Fibroblast of the aortic adventitia (primary cell): ENCODE data around the gene MICAL3. TPM values are rescaled to one million over a fixed set of nuclear protein-coding genes. Genes with fewer than 3 reads are reported as not detected.
"Not testable (repeated sequence)": the region's sequence is repeated elsewhere in the genome, so short reads cannot be mapped to it uniquely, and the experiment has no call there.

Experiments used
- DNase-seq: peaks from one replicate; pipeline ENCODE4 v3.0.0-alpha.2; 2010; ENCODE audit warnings: low read depth
- H3K4me3 ChIP-seq: 2 replicates; pipeline ENCODE4 v1.5.1; 2011; ENCODE audit warnings: low read depth, mild to moderate bottlenecking, control low read depth, low read length, moderate library complexity
- total RNA-seq: library from RNA; depleted of rRNA; stranded (reverse); fragments of >200 nt; gene quantifications from 2 replicates; pipeline ENCODE4 v1.2.3, GENCODE V29; 2012; ENCODE audit warnings: low replicate concordance
- TF ChIP-seq, protein P1 (sequence below): IDR thresholded peaks from 2 replicates; pipeline ENCODE4 v1.5.1; 2011; ENCODE audit warnings: mild to moderate bottlenecking, low read length, control low read depth, inconsistent platforms; ENCODE audit not compliant: insufficient read depth

MICAL3 gene
- total RNA-seq, 1 donor, result 18.8 TPM

DNA sequence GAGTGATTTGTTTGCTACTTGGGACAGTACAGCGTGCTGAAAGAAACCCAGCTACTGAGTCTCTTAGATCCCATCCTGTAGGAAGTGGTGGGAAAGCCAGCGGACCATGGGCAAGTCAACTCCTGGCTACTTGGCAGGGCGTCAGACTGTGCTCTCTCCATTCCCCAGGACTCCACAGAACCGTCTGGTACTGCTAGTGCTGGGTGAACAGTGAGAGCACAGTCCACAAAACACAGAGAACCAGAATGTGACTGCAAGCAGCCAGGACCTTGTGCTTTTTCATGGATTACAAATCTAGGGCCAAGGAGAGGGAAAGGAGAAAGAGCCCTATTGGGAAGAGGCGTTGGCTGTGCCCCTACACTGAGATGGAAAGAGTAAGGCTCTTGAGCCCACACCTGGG, 260.3 kb downstream of the MICAL3 start:
- no peak for DNase-seq
- TF ChIP-seq, protein P1, sequence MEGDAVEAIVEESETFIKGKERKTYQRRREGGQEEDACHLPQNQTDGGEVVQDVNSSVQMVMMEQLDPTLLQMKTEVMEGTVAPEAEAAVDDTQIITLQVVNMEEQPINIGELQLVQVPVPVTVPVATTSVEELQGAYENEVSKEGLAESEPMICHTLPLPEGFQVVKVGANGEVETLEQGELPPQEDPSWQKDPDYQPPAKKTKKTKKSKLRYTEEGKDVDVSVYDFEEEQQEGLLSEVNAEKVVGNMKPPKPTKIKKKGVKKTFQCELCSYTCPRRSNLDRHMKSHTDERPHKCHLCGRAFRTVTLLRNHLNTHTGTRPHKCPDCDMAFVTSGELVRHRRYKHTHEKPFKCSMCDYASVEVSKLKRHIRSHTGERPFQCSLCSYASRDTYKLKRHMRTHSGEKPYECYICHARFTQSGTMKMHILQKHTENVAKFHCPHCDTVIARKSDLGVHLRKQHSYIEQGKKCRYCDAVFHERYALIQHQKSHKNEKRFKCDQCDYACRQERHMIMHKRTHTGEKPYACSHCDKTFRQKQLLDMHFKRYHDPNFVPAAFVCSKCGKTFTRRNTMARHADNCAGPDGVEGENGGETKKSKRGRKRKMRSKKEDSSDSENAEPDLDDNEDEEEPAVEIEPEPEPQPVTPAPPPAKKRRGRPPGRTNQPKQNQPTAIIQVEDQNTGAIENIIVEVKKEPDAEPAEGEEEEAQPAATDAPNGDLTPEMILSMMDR, result no peak
- H3K4me3 ChIP-seq, result no peak overlapping the region

DNA sequence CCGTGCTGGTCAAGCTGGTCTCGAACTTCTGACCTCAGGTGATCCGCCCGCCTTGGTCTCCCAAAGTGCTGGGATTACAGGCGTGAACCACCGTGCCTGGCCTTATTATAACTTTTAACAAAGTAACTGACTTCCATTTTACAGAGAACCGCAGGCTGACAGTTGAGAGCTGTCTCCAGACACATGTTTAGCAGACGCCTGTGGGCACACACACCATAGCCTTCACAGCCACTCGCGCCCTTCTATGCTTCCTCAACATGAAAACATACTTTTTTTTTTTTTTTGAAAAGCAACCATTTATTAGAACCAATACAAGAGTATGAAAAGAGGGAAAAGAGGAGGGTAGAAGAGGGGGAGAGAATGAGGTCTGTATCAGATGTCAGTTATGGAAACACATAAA, 260.9 kb downstream of the MICAL3 start:
- not testable (repeated sequence) for DNase-seq

DNA sequence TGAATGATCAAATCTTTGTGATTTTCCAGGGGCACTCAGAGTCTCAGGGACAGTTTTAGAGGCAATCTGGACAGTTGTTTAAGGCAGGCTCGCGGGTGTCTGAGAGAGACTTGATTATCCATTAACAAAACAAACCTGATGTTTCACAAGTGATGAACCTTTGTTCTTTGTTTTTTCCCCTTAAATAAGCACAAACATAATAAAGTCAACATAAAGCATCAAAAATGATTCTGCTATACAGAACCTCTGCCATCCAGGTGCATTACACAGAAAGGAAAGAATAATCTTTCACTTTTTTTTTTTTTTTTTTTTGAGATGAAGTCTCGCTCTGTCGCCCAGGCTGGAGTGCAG, 263.2 kb downstream of the MICAL3 start:
- no peak for DNase-seq

More for the DNA sequence above, 260.9 kb downstream of the MICAL3 start:
- not testable (repeated sequence) for H3K4me3 ChIP-seq

DNA sequence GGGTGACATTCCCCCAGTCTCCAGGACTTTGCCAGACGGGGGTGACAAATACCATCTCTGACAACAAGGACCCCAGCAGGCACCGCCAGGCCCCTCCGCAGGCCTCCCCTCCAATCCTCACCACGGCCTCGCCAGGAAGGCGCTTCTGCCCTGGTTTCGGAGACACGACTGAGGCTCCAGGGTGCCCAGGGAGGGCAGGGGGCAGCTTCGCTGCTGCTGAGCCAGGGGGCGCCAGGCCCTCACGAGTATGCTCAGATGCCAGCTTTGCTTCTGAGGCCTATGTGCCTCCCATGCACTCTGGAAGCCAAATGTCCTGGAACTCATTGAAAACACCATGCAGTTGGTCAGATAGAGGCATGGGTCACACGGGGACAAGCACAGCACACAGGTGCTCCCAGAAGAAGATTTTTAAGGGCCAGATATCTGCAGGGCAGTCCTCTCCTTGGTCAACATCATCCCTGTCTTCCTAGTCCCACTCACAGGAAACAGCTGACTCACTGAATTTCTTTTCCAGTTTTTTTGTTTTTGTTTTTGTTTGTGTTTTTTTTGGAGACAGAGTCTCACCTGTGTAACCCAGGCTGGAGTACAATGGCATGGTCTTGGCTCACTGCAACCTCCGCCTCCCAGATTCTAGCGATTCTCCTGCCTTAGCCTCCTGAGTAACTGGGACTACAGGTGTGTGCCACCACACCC, 270.0 kb downstream of the MICAL3 start:
- TF ChIP-seq, protein P1, result no peak
- no peak overlapping the region for H3K4me3 ChIP-seq
- no peak for DNase-seq

More for the DNA sequence above, 263.2 kb downstream of the MICAL3 start:
- TF ChIP-seq, protein P1, result no peak
- H3K4me3 ChIP-seq, result no peak overlapping the region

DNA sequence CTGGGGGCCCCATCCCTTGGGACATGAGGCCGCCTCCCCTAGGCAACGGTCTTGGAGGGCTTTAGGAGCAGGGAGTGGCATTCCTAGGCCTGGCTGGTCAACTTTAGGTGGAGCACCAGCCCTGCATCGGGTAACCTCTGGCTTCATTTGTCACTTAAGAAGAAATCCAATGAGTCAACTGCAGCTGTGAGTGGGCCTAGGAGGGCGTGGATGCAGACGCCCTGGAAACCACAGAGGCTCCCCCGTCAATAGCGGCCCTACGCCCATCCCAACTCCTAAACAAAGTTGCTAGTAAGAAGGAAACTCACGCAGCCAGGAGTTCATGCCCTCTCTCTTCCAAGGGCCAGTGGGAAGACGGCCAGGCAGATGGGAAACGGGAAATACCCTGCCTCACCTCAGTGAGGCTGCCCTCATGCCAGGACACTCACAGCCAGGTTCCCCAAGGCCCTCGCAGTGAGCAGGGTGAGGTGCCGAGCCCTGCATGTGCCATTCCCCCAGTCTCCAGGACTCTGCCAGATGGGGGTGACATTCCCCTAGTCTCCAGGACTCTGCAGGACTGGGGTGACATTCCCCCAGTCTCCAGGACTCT, 270.9 kb downstream of the MICAL3 start:
- no peak overlapping the region for H3K4me3 ChIP-seq
- no peak for DNase-seq
- TF ChIP-seq, protein P1, result no peak

DNA sequence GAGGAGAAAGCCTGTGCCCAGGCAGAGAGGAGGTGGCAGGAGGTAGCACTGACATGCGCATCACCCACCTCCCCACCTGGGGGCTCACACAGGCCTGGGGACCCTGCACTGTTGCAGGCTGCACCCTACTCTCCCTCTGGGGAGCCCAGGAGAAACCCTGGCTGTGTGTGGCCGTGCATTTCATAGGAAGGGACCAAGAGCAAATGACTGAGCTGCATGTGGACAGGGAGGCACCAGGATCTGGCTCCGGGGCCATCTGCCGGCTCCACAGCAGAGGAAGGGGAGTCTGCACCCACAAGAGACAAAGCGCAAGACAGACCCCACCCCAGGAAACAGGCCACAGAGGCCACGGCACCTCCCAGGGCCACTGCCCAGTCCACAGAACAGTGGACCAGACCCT, 272.8 kb downstream of the MICAL3 start:
- no peak for DNase-seq

More for the DNA sequence above, 272.8 kb downstream of the MICAL3 start:
- no peak overlapping the region for H3K4me3 ChIP-seq
- TF ChIP-seq, protein P1, result no peak
